K562 (cell line): ENCODE data around the gene TCF3. TPM values are rescaled to one million over a fixed set of nuclear protein-coding genes. Genes with fewer than 3 reads are reported as not detected.
A peak's percentile ranks its signal among the peaks of the same experiment; 100 is the strongest.

Experiments used
- CCAR2 ChIP-seq: fragments of 200-400 bp; formaldehyde crosslinking; IDR thresholded peaks from 2 replicates; pipeline ENCODE4 v1.6.1; 2017; ENCODE audit warnings: mild to moderate bottlenecking, low read depth, low read length
- CHCHD3 ChIP-seq: fragments of 250-450 bp; sonication (Bioruptor Pico); IDR thresholded peaks from 2 replicates; pipeline ENCODE4 v2.1.2; 2022; ENCODE audit warnings: mild to moderate bottlenecking
- CHD4 ChIP-seq: fragments of 200-600 bp; sonication (generic); IDR thresholded peaks from 3 replicates; pipeline ENCODE4 v1.6.1; 2012; ENCODE audit warnings: low read depth, mild to moderate bottlenecking, mixed read lengths, low read length, inconsistent platforms; ENCODE audit not compliant: insufficient read depth, insufficient replicate concordance, poor library complexity, severe bottlenecking
- CTBP1 ChIP-seq: fragments of 450-650 bp; IDR thresholded peaks from 2 replicates; pipeline ENCODE4 v1.6.1; 2016; ENCODE audit warnings: borderline replicate concordance
- CXXC5 ChIP-seq: fragments of 250-450 bp; sonication (Bioruptor Pico); IDR thresholded peaks from 2 replicates; pipeline ENCODE4 v1.8.0; 2022; ENCODE audit warnings: inconsistent platforms, mild to moderate bottlenecking, moderate library complexity
- E2F5 ChIP-seq: sonication (generic); formaldehyde crosslinking; IDR thresholded peaks from 2 replicates; pipeline ENCODE4 v1.8.0; 2022; ENCODE audit warnings: mild to moderate bottlenecking, missing genetic modification reagents
- ETV5 ChIP-seq: sonication (generic); formaldehyde crosslinking; IDR thresholded peaks from 2 replicates; pipeline ENCODE4 v1.4.0; 2020; ENCODE audit warnings: low read depth, mild to moderate bottlenecking, missing genetic modification reagents
- FOXA3 ChIP-seq, 2 experiments: fragments of 450-650 bp in 1 of 2; sonication (generic) in 1 of 2; formaldehyde crosslinking; IDR thresholded peaks in 1 of 2; conservative IDR thresholded peaks in 1 of 2; 2 replicates each; pipeline versions ENCODE4 v1.4.0 to v1.8.0; 2020 to 2022; ENCODE audit warnings: mild to moderate bottlenecking in 2 of 2, missing genetic modification reagents in 1 of 2
- IRF2 ChIP-seq: sonication (generic); formaldehyde crosslinking; IDR thresholded peaks from 2 replicates; pipeline ENCODE4 v1.8.1; 2022; ENCODE audit warnings: mild to moderate bottlenecking, missing genetic modification reagents
- KLF1 ChIP-seq: fragments of 450-650 bp; IDR thresholded peaks from 2 replicates; pipeline ENCODE4 v1.6.1; 2016; ENCODE audit warnings: missing genetic modification characterization, missing compliant biosample characterization
- MCM3 ChIP-seq: fragments of 450-650 bp; IDR thresholded peaks from 2 replicates; pipeline ENCODE4 v1.6.1; 2016
- MEF2D ChIP-seq: conservative IDR thresholded peaks from 2 replicates; pipeline ENCODE4 v1.6.1; 2016; ENCODE audit warnings: low read depth, missing genetic modification characterization, missing compliant biosample characterization
- MLLT1 ChIP-seq, 2 experiments: fragments of 450-650 bp; IDR thresholded peaks; 2 replicates each; pipeline ENCODE4 v1.6.1; 2016
- MNT ChIP-seq, 2 experiments: fragments of 450-650 bp; conservative IDR thresholded peaks; 2 replicates each; pipeline ENCODE4 v1.6.1; 2017; ENCODE audit warnings: mild to moderate bottlenecking in 2 of 2, moderate library complexity in 2 of 2
- NFE2 ChIP-seq: IDR thresholded peaks from 2 replicates; pipeline ENCODE4 v1.6.1; 2014; ENCODE audit warnings: antibody characterized with exemption, low read depth
- PTRF ChIP-seq: fragments of 450-650 bp; IDR thresholded peaks from 2 replicates; pipeline ENCODE4 v1.6.1; 2016; ENCODE audit warnings: mild to moderate bottlenecking, missing genetic modification characterization, missing compliant biosample characterization
- TCF7 ChIP-seq: sonication (generic); IDR thresholded peaks from 2 replicates; pipeline ENCODE4 v1.6.1; 2016; ENCODE audit warnings: antibody characterized with exemption, borderline replicate concordance
- TEAD1 ChIP-seq, 2 experiments: fragments of 450-650 bp in 1 of 2; sonication (generic) in 1 of 2; formaldehyde crosslinking; IDR thresholded peaks; 2 replicates each; pipeline versions ENCODE4 v1.4.0 to v1.8.0; 2020 to 2022; ENCODE audit warnings: mild to moderate bottlenecking in 2 of 2, missing genetic modification reagents in 1 of 2
- ZBTB8A ChIP-seq: fragments of 450-650 bp; IDR thresholded peaks from 2 replicates; pipeline ENCODE4 v1.6.1; 2018; ENCODE audit warnings: mild to moderate bottlenecking, moderate library complexity; ENCODE audit not compliant: partially characterized antibody
- ZNF12 ChIP-seq: sonication (generic); formaldehyde crosslinking; IDR thresholded peaks from 2 replicates; pipeline ENCODE4 v1.4.0; 2020; ENCODE audit warnings: mild to moderate bottlenecking, missing genetic modification reagents
- ZNF217 ChIP-seq: sonication (generic); formaldehyde crosslinking; IDR thresholded peaks from 2 replicates; pipeline ENCODE4 v1.8.0; 2022; ENCODE audit warnings: mild to moderate bottlenecking, missing genetic modification reagents
- ZNF764 ChIP-seq: fragments of 250-450 bp; sonication (Bioruptor Pico); IDR thresholded peaks from 2 replicates; pipeline ENCODE4 v1.4.0; 2020; ENCODE audit warnings: low read depth, mild to moderate bottlenecking, moderate library complexity
- ZNF766 ChIP-seq: fragments of 200-800 bp; sonication (Bioruptor generic); conservative IDR thresholded peaks from 2 replicates; pipeline ENCODE4 v1.6.1; 2016; ENCODE audit warnings: missing genetic modification characterization, missing compliant biosample characterization
- polyA plus RNA-seq, 8 experiments: library from polyadenylated mRNA; depleted of rRNA in 4 of 8; stranded (reverse) in 5 of 8; unstranded in 3 of 8; fragments of >200 nt; fragmentation: Nextera tagmentation in 2 of 8; fragmentation: Illumina TruSeq in 1 of 8; extraction: Ambion mirVana in 2 of 8; extraction: Trizol in 1 of 8; gene quantifications; 2 replicates each; pipeline versions ENCODE4 v1.2.1 to v1.2.3, GENCODE V29; 2011 to 2014; ENCODE audit warnings: inconsistent platforms in 1 of 8, missing spikeins in 1 of 8
- total RNA-seq, 7 experiments: library from RNA; depleted of rRNA in 6 of 7; stranded (reverse); fragments of >200 nt in 6 of 7; fragmentation: Illumina TruSeq in 2 of 7; extraction: Trizol in 2 of 7; gene quantifications; 2 replicates each; pipeline versions ENCODE4 v1.2.1 to v1.2.3, GENCODE V29; 2011 to 2021; ENCODE audit warnings: low replicate concordance in 1 of 7
- TF ChIP-seq, protein P1 (sequence below): fragments of 250-450 bp; sonication (Bioruptor Pico); IDR thresholded peaks from 2 replicates; pipeline ENCODE4 v1.5.0; 2021

TCF3 gene
- total and polyA plus RNA-seq, 9 of the 15 experiments (the other 6 are each of a cell fraction or from before 2014, with no cell fraction given) = 5.6 to 259 (median 84.0) TPM

DNA sequence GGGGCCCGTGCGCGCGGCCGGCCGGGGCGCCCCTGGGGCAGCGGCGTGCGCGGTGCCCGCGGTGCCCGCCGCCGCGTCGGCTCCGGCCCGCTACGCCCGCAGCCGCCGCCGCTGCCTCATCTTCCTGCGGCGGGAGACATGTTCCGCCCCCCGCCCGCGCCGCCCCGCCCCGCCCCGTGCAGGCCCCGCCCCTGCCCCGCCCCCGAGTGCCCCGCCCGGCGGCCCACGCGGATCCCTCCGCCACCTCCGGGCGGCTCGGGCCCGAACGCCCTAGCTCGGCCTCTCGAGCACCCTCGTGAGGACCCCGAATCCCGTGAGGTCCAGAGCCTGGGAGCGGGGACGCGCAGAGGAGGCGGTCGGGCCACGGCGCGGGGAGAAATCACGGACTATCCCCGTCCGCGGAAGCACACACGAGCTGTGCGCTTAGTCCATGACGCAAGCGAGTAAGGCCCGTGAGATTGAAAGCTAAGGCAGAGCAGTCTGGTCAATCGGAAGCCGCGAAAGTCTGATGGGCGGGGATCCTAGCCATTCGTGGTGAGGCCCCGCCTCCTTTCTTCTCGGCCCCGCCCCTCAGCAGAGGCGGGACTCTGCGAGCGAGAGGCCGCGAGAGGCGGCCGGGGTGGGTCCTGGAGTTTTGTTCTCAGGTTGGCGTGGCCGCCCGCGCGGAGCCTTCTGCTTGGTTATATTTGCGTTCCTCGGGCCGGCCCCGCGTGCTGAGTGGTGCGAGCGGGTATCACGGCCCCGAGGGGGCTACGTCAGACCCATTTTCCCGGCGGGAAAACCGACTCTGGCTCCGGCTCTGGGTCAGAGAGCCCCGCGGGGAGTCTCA lies at the start of gene TCF3 (continued):
- TF ChIP-seq ZNF766 = 0 out of 2 replicates have a peak, but pooled peaks have one; percentile 58
- TF ChIP-seq KLF1 (tag) = peak; percentile 95
- peak; percentile 49 to 59; a peak in 1 of 4 replicates for TF ChIP-seq TEAD1 (CRISPR knock-in tag; IDR thresholded peaks at IDR 0.05)
- TF ChIP-seq ZNF217 = no peak
- no peak for TF ChIP-seq ZNF12
- TF ChIP-seq E2F5 (CRISPR knock-in tag) = no peak
- TF ChIP-seq CCAR2 = no peak
- TF ChIP-seq CTBP1 = peak; percentile 81
- TF ChIP-seq IRF2 = no peak
- no peak for TF ChIP-seq CHCHD3 (CRISPR knock-in tag)
- peak; percentile 85 to 93 for TF ChIP-seq MNT (conservative IDR thresholded peaks at IDR 0.05)
- TF ChIP-seq ETV5 (CRISPR knock-in tag) = no peak
- TF ChIP-seq NFE2 = no peak
- TF ChIP-seq, protein P1, sequence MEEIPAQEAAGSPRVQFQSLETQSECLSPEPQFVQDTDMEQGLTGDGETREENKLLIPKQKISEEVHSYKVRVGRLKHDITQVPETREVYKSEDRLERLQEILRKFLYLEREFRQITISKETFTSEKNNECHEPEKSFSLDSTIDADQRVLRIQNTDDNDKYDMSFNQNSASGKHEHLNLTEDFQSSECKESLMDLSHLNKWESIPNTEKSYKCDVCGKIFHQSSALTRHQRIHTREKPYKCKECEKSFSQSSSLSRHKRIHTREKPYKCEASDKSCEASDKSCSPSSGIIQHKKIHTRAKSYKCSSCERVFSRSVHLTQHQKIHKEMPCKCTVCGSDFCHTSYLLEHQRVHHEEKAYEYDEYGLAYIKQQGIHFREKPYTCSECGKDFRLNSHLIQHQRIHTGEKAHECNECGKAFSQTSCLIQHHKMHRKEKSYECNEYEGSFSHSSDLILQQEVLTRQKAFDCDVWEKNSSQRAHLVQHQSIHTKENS (CRISPR knock-in tag) = no peak
- TF ChIP-seq ZBTB8A = no peak
- TF ChIP-seq CXXC5 (CRISPR knock-in tag) = peak; percentile 99
- no peak for TF ChIP-seq ZNF764
- TF ChIP-seq MLLT1 (IDR thresholded peaks at IDR 0.05) = peak; percentile 46 to 72; a peak in 2 of 4 replicates
- no peak; the same call in 1 of the 2 replicates for TF ChIP-seq MEF2D (tag)
- TF ChIP-seq PTRF (tag) = no peak
- no peak; the same call in 1 of the 2 replicates for TF ChIP-seq TCF7
- TF ChIP-seq FOXA3 (CRISPR knock-in tag; conservative IDR thresholded peaks at IDR 0.05 in 1 of 2, IDR thresholded peaks at IDR 0.05 in 1 of 2) = no peak
- no peak for TF ChIP-seq CHD4
- TF ChIP-seq MCM3 = no peak
